ENCODE data around the gene CD302. TPM values are rescaled to one million over a fixed set of nuclear protein-coding genes. Genes with fewer than 3 reads are reported as not detected.

CD302 gene
- total and polyA plus RNA-seq, 4 donors = 65.9 to 118 (median 96.8) TPM

- Histone ChIP-seq H3K4me3 (ENCODE audit: low read depth in 1 of 3, low read length in 3 of 3) (peak overlapping the region; percentile 83 to 99 (median 83)), H3K9me3 (ENCODE audit: control insufficient read depth in 4 of 4, low read length in 3 of 4) (no peaks in the 10 kb centered on the region), H3K27ac (ENCODE audit: low read depth in 1 of 2, low read length in 2 of 2) (peak overlapping the region; percentile 98 to 99), H3K4me1 (ENCODE audit: control insufficient read depth in 4 of 4, insufficient read depth in 4 of 4, low read length in 3 of 4) (peaks cover 17 to 64% (median 34%) of the 10 kb centered on the region in 4 donors), H3K9ac (ENCODE audit: low read depth in 1 of 2, low read length in 2 of 2) (peak overlapping the region; percentile 57 to 75), H3K27me3 (ENCODE audit: control insufficient read depth in 4 of 4, insufficient read depth in 4 of 4, low read length in 3 of 4) (no peaks in the 10 kb centered on the region), H3K36me3 (ENCODE audit: control insufficient read depth in 4 of 4, insufficient read depth in 3 of 4, low read depth in 1 of 4, low read length in 3 of 4) (no peaks in the 10 kb centered on the region)
- TF ChIP-seq, protein P1, sequence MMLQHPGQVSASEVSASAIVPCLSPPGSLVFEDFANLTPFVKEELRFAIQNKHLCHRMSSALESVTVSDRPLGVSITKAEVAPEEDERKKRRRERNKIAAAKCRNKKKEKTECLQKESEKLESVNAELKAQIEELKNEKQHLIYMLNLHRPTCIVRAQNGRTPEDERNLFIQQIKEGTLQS (IDR thresholded peaks at IDR 0.05) = no peak
- no peak for TF ChIP-seq EGR1 (IDR thresholded peaks at IDR 0.05; ENCODE audit: low read depth in 2 of 2)
- TF ChIP-seq SP1 (IDR thresholded peaks at IDR 0.05) = peak; percentile 13
- peak; percentile 24 to 32 for TF ChIP-seq HNF4A (conservative IDR thresholded peaks at IDR 0.05)
- peak in 1 of 2 donors; percentile 27 for TF ChIP-seq JUND (IDR thresholded peaks at IDR 0.05)
- TF ChIP-seq RAD21 (IDR thresholded peaks at IDR 0.05) = no peak
- no peak for TF ChIP-seq TAF1 (conservative IDR thresholded peaks at IDR 0.05)
- peak in 1 of 2 donors; percentile 34 for TF ChIP-seq RXRA (IDR thresholded peaks at IDR 0.05)
- TF ChIP-seq FOXA1 (IDR thresholded peaks at IDR 0.05) = peak; percentile 33
- TF ChIP-seq FOXA2 (IDR thresholded peaks at IDR 0.05) = peak; percentile 76
- peak; percentile 43 for TF ChIP-seq MAX (IDR thresholded peaks at IDR 0.05)
- TF ChIP-seq YY1 (IDR thresholded peaks at IDR 0.05) = peak; percentile 20
- no peak for DNase-seq (ENCODE audit: low spot score)
- 7% methylated on average over 9 of the region's 9 CpGs for WGBS
Measured at GRCh38 chr2:159798376-159798725, 343 bp upstream of the CD302 start.

GRCh38 chr2:159797225-159797542, 824 bp downstream of the CD302 start:
- 5% methylated on average over 4 of the region's 4 CpGs for WGBS
- H3K27ac ChIP-seq (ENCODE audit: low read depth in 1 of 2, low read length in 2 of 2) = peak overlapping the region; percentile 98 to 99
- DNase-seq (ENCODE audit: low spot score) = no peak
- H3K36me3 ChIP-seq (ENCODE audit: control insufficient read depth in 4 of 4, insufficient read depth in 3 of 4, low read depth in 1 of 4, low read length in 3 of 4) = no peaks in the 10 kb centered on the region
- peak overlapping the region; percentile 83 to 99 (median 83) for H3K4me3 ChIP-seq (ENCODE audit: low read depth in 1 of 3, low read length in 3 of 3)
- peaks cover 13 to 68% (median 36%) of the 10 kb centered on the region in 4 donors for H3K4me1 ChIP-seq (ENCODE audit: control insufficient read depth in 4 of 4, insufficient read depth in 4 of 4, low read length in 3 of 4)
- TF ChIP-seq GABPA (IDR thresholded peaks at IDR 0.05 in 1 of 2, conservative IDR thresholded peaks at IDR 0.05 in 1 of 2) (no peak), RXRA (IDR thresholded peaks at IDR 0.05) (no peak), MAX (IDR thresholded peaks at IDR 0.05) (no peak), YY1 (IDR thresholded peaks at IDR 0.05) (no peak), NR2F2 (IDR thresholded peaks at IDR 0.05) (no peak), HNF4G (IDR thresholded peaks at IDR 0.05) (no peak), REST (IDR thresholded peaks at IDR 0.05) (no peak), FOXA1 (IDR thresholded peaks at IDR 0.05) (no peak), JUND (IDR thresholded peaks at IDR 0.05) (no peak), FOXA2 (IDR thresholded peaks at IDR 0.05) (no peak), HNF4A (conservative IDR thresholded peaks at IDR 0.05) (no peak), RAD21 (IDR thresholded peaks at IDR 0.05) (no peak), EGR1 (IDR thresholded peaks at IDR 0.05; ENCODE audit: low read depth in 2 of 2) (no peak), SP1 (IDR thresholded peaks at IDR 0.05) (no peak)
- TF ChIP-seq, protein P1 (IDR thresholded peaks at IDR 0.05) = no peak
- peak overlapping the region in 1 of 2 donors; percentile 89 for H3K9ac ChIP-seq (ENCODE audit: low read depth in 1 of 2, low read length in 2 of 2)
- no peaks in the 10 kb centered on the region for H3K27me3 ChIP-seq (ENCODE audit: control insufficient read depth in 4 of 4, insufficient read depth in 4 of 4, low read length in 3 of 4)
- no peaks in the 10 kb centered on the region for H3K9me3 ChIP-seq (ENCODE audit: control insufficient read depth in 4 of 4, low read length in 3 of 4)

All from liver (tissue), 9 donors.